Common myeloid progenitor, CD34-positive (primary cell): Measurements from ENCODE around the gene TAF8.

Experiments
- CTCF ChIA-PET: fragments of 350-600 bp; sonication (Branson Sonifier 250); formaldehyde crosslinking; loops from one replicate; lab custom pipeline; 2021; ENCODE audit warnings: antibody characterized with exemption; lab: Charles Lee
- POLR2A ChIA-PET: fragments of 350-600 bp; sonication (Branson Sonifier 250); formaldehyde crosslinking; loops from one replicate; lab custom pipeline; 2021; ENCODE audit warnings: antibody characterized with exemption; lab: Charles Lee
- DNase-seq, 3 donors: peaks; one replicate each; pipeline versions ENCODE4 v3.0.0 to v3.0.0-alpha.2; 2013
- H3K27ac ChIP-seq, 2 experiments: 1 replicate in 1 of 2; 2 replicates in 1 of 2; pipeline ENCODE4 v1.7.0; 2013; ENCODE audit warnings: inconsistent platforms in 2 of 2, low read length in 2 of 2, mild to moderate bottlenecking in 2 of 2, low read depth in 1 of 2, moderate library complexity in 1 of 2; ENCODE audit not compliant: severe bottlenecking in 2 of 2, insufficient read depth in 1 of 2, poor library complexity in 1 of 2
- H3K27me3 ChIP-seq, 5 experiments: replicated peaks in 2 of 5; 1 replicate in 3 of 5; 2 replicates in 2 of 5; pipeline versions ENCODE4 v1.6.1 to v1.7.0; 2013; ENCODE audit warnings: low read length in 4 of 5, mild to moderate bottlenecking in 2 of 5, moderate library complexity in 2 of 5, inconsistent platforms in 1 of 5; ENCODE audit not compliant: insufficient read depth in 5 of 5, control insufficient read depth in 4 of 5
- H3K36me3 ChIP-seq, 4 experiments: 1 replicate in 2 of 4; 2 replicates in 2 of 4; pipeline versions ENCODE4 v1.6.1 to v1.7.0; 2013; ENCODE audit warnings: low read length in 3 of 4, control low read depth in 1 of 4, mild to moderate bottlenecking in 1 of 4; ENCODE audit not compliant: control insufficient read depth in 4 of 4, insufficient read depth in 4 of 4
- H3K4me1 ChIP-seq, 4 experiments: 1 replicate in 3 of 4; 2 replicates in 1 of 4; pipeline versions ENCODE4 v1.6.1 to v1.7.1; 2013; ENCODE audit warnings: low read length in 3 of 4, mild to moderate bottlenecking in 3 of 4, control low read depth in 1 of 4, inconsistent platforms in 1 of 4, moderate library complexity in 1 of 4; ENCODE audit not compliant: control insufficient read depth in 4 of 4, insufficient read depth in 4 of 4; ENCODE audit errors: control extremely low read depth in 1 of 4
- H3K4me3 ChIP-seq, 7 experiments: 1 replicate in 4 of 7; 2 replicates in 3 of 7; pipeline versions ENCODE4 v1.5.1 to v1.7.0; 2013; ENCODE audit warnings: mild to moderate bottlenecking in 7 of 7, low read length in 6 of 7, moderate library complexity in 6 of 7, inconsistent platforms in 2 of 7, low read depth in 2 of 7, control low read depth in 1 of 7; ENCODE audit not compliant: insufficient read depth in 4 of 7, control insufficient read depth in 1 of 7; ENCODE audit errors: extremely low read depth in 1 of 7
- H3K9me3 ChIP-seq, 5 experiments: 1 replicate in 4 of 5; 2 replicates in 1 of 5; pipeline versions ENCODE4 v1.6.1 to v1.7.1; 2013; ENCODE audit warnings: low read length in 4 of 5, mild to moderate bottlenecking in 2 of 5, inconsistent platforms in 1 of 5, low read depth in 1 of 5, moderate library complexity in 1 of 5; ENCODE audit not compliant: control insufficient read depth in 4 of 5, insufficient read depth in 2 of 5; ENCODE audit errors: control extremely low read depth in 1 of 5
- WGBS: methylation state at CpG from one replicate; pipeline ENCODE4 v1.1.5; 2013; ENCODE audit not compliant: insufficient coverage; 5-methylcytosine and 5-hydroxymethylcytosine counted together

The TAF8 gene

GRCh38 chr6:42038163-42038562 is 12.2 kb upstream of the TAF8 start:
- POLR2A ChIA-PET: no interaction called here
- Histone ChIP-seq H3K4me1 (peaks cover 8 to 42% (median 31%) of the 10 kb centered on the region in 4 experiments), H3K27me3 (no peaks in the 10 kb centered on the region), H3K27ac (no peak overlapping the region), H3K9me3 (no peaks in the 10 kb centered on the region), H3K36me3 (peaks cover 0 to 3% (median 0%) of the 10 kb centered on the region in 4 experiments), H3K4me3 (no peak overlapping the region)
- CTCF ChIA-PET: interaction anchor here (16.8 kb wide), 1 partner anchor 98 kb away, joined by 180 read pairs; the partner anchor contains the start of gene CCND3
- WGBS: no CpG with 5 or more reads among the region's 3 CpGs
- DNase-seq: no peak

GRCh38 chr6:42038811-42039408 is 11.4 kb upstream of the TAF8 start:
- DNase-seq: no peak
- ChIA-PET CTCF (interaction anchor here (0.5 to 16.8 kb wide), 4 partner anchors 10 to 237 kb away, joined by 3 to 180 read pairs (median 50); partner anchors contain the start of gene CCND3), POLR2A (no interaction called here)
- Histone ChIP-seq H3K4me1 (peaks cover 8 to 48% (median 37%) of the 10 kb centered on the region in 4 experiments), H3K4me3 (no peak overlapping the region), H3K36me3 (peaks cover 0 to 3% (median 0%) of the 10 kb centered on the region in 4 experiments), H3K27ac (peak overlapping the region in 1 of 2 experiments; percentile 46), H3K27me3 (no peaks in the 10 kb centered on the region), H3K9me3 (no peaks in the 10 kb centered on the region)
- WGBS: 100% methylated on average over 1 of the region's 2 CpGs

- WGBS: 78% methylated on average over 3 of the region's 3 CpGs
- no peak overlapping the region for H3K4me3 ChIP-seq
- H3K9me3 ChIP-seq: no peaks in the 10 kb centered on the region
- no peaks in the 10 kb centered on the region for H3K27me3 ChIP-seq
- H3K27ac ChIP-seq: no peak overlapping the region
- peaks cover 0 to 3% (median 0%) of the 10 kb centered on the region in 4 experiments for H3K36me3 ChIP-seq
- POLR2A ChIA-PET: interaction anchor here (0.6 kb wide), 1 partner anchor 253 kb away, joined by 3 read pairs; the partner anchor contains the start of gene TOMM6
- peaks cover 18 to 66% (median 56%) of the 10 kb centered on the region in 4 experiments for H3K4me1 ChIP-seq
- CTCF ChIA-PET: interaction anchor here (0.8 to 16.8 kb wide), 16 partner anchors 9 to 257 kb away, joined by 3 to 180 read pairs (median 4); partner anchors contain the start of genes CCND3 and TAF8
- no peak for DNase-seq
Measured at GRCh38 chr6:42040856-42041480, 9.4 kb upstream of the TAF8 start.

- H3K9me3 ChIP-seq: no peaks in the 10 kb centered on the region
- ChIA-PET POLR2A (no interaction called here), CTCF (interaction anchor here (0.7 to 16.8 kb wide), 22 partner anchors 9 to 258 kb away, joined by 3 to 180 read pairs (median 3); partner anchors contain the start of genes CCND3 and TAF8)
- H3K36me3 ChIP-seq: peaks cover 0 to 3% (median 0%) of the 10 kb centered on the region in 4 experiments
- H3K27me3 ChIP-seq: no peaks in the 10 kb centered on the region
- peaks cover 22 to 72% (median 62%) of the 10 kb centered on the region in 4 experiments for H3K4me1 ChIP-seq
- no peak for DNase-seq
- peak overlapping the region in 1 of 2 experiments; percentile 56 for H3K27ac ChIP-seq
- no peak overlapping the region for H3K4me3 ChIP-seq
- WGBS: 56% methylated on average over 6 of the region's 7 CpGs
Measured at GRCh38 chr6:42041481-42042053, 8.8 kb upstream of the TAF8 start.

GRCh38 chr6:42042108-42042507 is 8.2 kb upstream of the TAF8 start:
- H3K4me3 ChIP-seq: no peak overlapping the region
- H3K4me1 ChIP-seq: peaks cover 27 to 77% (median 67%) of the 10 kb centered on the region in 4 experiments
- H3K9me3 ChIP-seq: no peaks in the 10 kb centered on the region
- DNase-seq: peak in 2 of 3 donors; percentile 45 to 49
- ChIA-PET POLR2A (interaction anchor here (0.7 kb wide), 1 partner anchor 9 kb away, joined by 3 read pairs; no protein-coding TSS in a partner anchor), CTCF (interaction anchor here (0.7 to 16.8 kb wide), 20 partner anchors 8 to 258 kb away, joined by 3 to 180 read pairs (median 4); partner anchors contain the start of genes CCND3 and TAF8)
- peak overlapping the region in 1 of 2 experiments; percentile 56 for H3K27ac ChIP-seq
- 90% methylated on average over 8 of the region's 14 CpGs for WGBS
- H3K27me3 ChIP-seq: no peaks in the 10 kb centered on the region
- peaks cover 0 to 3% (median 0%) of the 10 kb centered on the region in 4 experiments for H3K36me3 ChIP-seq

GRCh38 chr6:42043787-42044475 is 6.4 kb upstream of the TAF8 start:
- peak; percentile 80 to 90 (median 86) for DNase-seq
- WGBS: 64% methylated on average over 16 of the region's 21 CpGs
- ChIA-PET CTCF (interaction anchor here (0.7 to 16.8 kb wide), 42 partner anchors 13 to 310 kb away, joined by 3 to 180 read pairs (median 4); partner anchors contain the start of genes BYSL, CCND3, MED20 and TOMM6), POLR2A (interaction anchor here (0.5 to 1.0 kb wide), 2 partner anchors 104 to 131 kb away, joined by 3 to 4 read pairs; no protein-coding TSS in a partner anchor)
- H3K4me3 ChIP-seq: no peak overlapping the region
- H3K36me3 ChIP-seq: peaks cover 0 to 3% (median 0%) of the 10 kb centered on the region in 4 experiments
- H3K27me3 ChIP-seq: no peaks in the 10 kb centered on the region
- H3K27ac ChIP-seq: no peak overlapping the region
- H3K9me3 ChIP-seq: no peaks in the 10 kb centered on the region
- H3K4me1 ChIP-seq: peaks cover 31 to 87% (median 79%) of the 10 kb centered on the region in 4 experiments
